ENCODE measurements around the gene AIM2.

DNA sequence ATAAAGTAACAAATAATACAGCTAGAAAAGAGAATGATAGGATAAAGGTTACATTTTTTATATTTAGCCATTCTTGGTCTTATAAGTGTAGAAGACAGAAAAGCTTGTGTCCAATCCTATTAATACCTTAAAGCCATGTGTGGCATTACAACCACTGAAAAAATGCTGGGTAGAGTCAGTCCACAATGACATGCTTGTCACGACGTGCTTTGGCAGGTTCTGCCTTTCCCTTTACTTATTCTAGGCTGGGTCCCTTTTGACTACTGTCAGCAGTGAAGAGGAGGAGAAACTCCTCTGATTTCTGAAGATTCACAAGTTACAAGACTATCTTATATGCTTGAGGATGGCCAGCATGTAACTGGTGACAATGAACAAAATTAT lies 14.6 kb upstream of the AIM2 start:
- TF ChIP-seq, protein P1, sequence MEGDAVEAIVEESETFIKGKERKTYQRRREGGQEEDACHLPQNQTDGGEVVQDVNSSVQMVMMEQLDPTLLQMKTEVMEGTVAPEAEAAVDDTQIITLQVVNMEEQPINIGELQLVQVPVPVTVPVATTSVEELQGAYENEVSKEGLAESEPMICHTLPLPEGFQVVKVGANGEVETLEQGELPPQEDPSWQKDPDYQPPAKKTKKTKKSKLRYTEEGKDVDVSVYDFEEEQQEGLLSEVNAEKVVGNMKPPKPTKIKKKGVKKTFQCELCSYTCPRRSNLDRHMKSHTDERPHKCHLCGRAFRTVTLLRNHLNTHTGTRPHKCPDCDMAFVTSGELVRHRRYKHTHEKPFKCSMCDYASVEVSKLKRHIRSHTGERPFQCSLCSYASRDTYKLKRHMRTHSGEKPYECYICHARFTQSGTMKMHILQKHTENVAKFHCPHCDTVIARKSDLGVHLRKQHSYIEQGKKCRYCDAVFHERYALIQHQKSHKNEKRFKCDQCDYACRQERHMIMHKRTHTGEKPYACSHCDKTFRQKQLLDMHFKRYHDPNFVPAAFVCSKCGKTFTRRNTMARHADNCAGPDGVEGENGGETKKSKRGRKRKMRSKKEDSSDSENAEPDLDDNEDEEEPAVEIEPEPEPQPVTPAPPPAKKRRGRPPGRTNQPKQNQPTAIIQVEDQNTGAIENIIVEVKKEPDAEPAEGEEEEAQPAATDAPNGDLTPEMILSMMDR (IDR thresholded peaks at IDR 0.05; ENCODE audit: low read length): no peak
- no peak for TF ChIP-seq EZH2 (IDR thresholded peaks at IDR 0.05; ENCODE audit: borderline replicate concordance, low read length)

Measured in OCI-LY1 (cell line).